ENCODE measurements around the gene LDOC1. TPM values are rescaled to one million over a fixed set of nuclear protein-coding genes. Genes with fewer than 3 reads are reported as not detected.
A peak's percentile ranks its signal among the peaks of the same experiment; 100 is the strongest.
"Not testable (repeated sequence)": the region's sequence is repeated elsewhere in the genome, so short reads cannot be mapped to it uniquely, and the experiment has no call there.

LDOC1 gene
- polyA plus RNA-seq (2014; cell fraction: cytosol; rRNA removed): 2.4 and 4.1 TPM in 2 replicates
- 1.4 and 2.2 TPM in 2 replicates for polyA plus RNA-seq (2014; cell fraction: nucleus; rRNA removed)

DNA sequence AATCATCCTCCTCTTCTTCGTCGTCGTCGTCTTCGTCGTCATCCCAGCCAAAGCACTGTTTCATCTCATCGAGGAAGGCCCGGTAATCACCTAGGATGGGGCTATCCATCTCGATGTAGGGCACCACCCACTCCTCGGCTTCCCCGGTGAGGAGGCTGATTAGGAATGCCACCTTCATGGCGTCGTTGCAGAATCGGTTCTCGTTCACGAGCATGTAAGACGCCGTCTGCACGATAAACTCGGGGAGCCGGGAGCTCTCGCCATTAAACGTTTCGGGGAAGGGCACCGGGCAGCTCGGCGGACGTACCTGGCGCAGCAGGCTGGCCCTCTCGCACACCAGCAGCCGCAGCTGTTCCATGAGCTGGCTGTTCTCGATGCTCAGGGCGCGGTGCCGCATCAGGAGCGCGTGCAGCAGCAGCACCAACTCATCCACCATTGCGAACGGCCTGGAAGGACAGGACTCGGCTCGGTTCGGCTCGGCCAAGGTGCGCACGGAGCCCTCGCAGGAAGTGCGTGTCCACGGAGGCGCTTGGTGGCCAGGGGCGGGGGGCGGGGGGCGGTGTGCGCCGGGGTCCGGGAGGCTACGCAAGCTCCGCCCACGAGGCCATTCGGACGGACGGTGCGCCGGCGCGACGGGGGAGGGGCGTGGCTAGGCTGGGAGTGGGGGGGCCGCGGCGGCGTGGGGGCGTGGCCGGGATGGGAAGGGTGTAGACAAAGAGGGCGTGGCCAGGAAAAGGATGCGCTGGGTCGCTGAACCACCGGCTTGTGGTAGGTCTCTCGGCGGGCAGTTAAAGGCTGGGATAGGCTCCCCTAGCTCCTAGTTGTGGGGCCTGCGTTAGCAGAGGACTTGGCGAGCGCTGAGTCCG is at the start of gene LDOC1:
Gene LDOC1, minus strand, starts transcription at position 544 of the 866 bp plus-strand sequence. Its CDS starts 108 bp downstream, at position 436.
- peak; percentile 85 for DNase-seq (ENCODE audit: low spot score)

DNA sequence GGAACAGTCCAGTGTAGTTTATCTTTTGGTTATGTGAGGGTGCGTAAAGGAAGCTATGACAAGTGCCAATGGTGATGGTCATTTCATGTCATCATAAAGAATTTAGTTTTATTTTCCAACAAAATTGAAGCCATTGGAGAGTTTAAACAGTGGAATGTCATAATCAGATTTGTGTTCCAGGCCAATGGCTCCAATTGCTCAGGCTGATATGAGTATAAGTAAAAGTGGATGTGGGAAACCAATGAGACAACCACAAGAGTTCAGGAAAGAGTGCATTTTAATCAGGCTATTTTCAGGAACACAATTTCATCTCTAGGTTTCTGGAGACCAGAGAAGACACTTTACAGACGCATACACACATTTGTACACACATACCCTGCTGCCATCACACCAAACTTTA is 44.7 kb upstream of the LDOC1 start:
- DNase-seq (ENCODE audit: low spot score): no peak

DNA sequence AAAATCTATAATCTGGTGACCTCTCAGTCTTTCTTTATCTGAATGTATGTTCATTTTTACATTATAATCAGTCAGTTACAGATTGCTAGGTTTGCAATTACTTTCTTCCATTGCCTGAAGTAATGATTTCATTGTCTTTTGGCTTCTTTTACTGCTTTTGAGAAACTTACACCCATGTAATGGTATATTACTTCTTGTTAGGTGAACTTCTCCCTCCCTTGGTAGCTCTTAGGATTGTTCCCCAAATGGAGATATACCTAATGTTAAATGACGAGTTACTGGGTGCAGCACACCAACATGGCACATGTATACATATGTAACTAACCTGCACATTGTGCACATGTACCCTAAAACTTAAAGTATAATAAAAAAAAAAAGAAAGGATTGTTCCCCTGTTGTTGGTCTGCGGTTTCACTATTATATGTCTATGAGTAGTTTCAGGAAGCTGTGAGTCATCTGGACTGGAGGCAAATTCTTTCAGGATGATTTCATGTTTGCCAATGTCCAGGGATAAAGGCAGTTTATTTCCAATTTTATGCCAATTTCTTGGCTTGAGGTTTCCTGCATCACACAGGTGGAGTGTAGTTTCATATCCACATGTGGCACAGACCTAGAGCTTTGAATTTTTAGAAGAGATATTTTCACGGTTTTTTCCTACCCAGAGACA is 43.5 kb upstream of the LDOC1 start:
- DNase-seq (ENCODE audit: low spot score): no peak

DNA sequence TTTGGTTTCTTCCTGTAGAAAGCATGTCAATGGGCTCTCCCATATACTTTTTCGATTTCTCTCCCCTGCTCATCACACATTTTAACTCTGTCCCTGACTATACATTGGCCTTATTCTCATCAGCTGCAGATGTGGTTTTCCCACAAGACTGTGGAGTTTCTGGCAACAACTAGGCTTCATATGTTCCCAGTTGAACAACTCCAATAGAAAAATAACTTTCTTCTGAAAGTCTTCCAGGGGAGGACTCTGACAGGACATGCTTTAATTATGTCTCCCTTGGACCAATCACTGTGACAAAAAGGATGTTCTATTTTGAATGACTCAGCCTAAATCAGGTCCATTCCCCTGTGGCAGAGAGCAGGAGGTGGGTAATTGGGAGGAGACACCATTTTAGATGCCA is 37.3 kb upstream of the LDOC1 start:
- DNase-seq (ENCODE audit: low spot score): no peak

DNA sequence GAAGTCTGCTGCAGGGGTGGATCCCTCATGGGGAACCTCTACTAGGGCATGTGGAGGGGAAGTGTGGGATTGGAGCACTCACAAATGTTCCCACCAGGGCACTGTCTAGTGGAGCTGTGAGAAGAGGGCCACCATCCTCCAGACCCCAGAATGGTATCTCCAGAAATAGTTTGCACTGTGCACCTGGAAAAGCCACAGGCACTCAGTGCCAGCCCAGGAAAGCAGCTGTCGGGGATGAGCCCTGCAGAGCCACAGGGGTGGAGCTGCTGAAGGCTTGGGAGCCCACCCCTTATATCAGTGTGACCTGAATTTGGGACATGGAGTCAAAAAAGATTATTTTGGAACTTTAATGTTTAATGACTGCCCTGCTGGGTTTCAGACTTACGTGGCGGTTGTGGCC is 25.0 kb upstream of the LDOC1 start:
- DNase-seq (ENCODE audit: low spot score): no peak

DNA sequence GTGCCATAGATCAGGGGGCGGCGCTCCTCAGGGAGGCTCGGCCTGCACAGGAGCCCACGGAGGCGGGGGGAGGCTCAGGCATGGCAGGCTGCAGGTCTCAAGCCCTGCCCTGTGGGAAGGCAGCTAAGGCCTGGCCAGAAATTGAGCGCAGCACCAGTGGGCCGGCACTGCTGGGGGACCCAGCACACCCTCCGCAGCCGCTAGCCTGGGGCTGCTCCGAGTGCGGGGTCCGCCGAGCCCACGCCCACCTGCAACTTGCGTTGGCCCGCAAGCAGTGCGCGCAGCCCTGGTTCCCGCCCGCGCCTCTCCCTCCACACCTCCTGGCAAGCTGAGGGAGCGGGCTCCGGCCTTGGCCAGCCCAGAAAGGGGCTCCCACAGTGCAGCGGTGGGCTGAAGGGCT is 11.6 kb upstream of the LDOC1 start:
- DNase-seq (ENCODE audit: low spot score): not testable (repeated sequence)

DNA sequence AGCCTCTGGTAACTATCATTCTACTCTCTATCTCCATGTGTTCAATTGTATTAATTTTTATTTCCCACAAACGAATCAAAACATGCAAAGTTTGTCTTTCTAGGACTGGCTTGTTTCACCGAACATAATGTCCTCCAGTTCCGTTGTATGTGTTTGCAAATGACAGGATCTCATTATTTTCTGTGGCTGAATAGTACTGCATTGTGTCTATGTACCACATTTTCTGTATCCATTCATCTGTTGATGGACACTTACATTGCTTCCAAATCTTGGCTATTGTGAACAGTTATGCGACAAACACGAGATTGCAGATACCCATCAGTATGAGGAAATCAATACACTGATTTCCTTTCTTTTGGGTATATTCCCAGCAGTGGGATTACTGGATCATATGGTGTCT is 8.4 kb upstream of the LDOC1 start:
- no peak for DNase-seq (ENCODE audit: low spot score)

DNA sequence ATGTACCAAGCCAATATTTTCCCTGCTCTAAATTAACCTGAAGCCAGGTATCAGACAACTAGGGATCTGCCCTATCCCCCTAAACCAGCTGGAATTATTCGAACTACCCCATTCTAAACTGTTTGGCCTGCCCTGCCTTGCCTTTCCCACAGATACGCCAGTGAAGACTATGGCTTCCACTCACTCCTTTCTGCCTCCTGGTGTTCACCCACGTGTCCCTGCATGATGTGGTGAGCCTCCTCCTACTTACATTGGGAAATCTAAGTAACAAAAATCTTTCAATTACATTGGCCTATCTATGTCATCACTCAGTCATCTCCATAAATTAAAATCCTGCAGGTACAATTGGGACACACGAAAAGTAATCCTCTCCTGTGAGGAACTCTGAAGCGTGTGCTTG is 6.1 kb upstream of the LDOC1 start:
- no peak for DNase-seq (ENCODE audit: low spot score)

DNA sequence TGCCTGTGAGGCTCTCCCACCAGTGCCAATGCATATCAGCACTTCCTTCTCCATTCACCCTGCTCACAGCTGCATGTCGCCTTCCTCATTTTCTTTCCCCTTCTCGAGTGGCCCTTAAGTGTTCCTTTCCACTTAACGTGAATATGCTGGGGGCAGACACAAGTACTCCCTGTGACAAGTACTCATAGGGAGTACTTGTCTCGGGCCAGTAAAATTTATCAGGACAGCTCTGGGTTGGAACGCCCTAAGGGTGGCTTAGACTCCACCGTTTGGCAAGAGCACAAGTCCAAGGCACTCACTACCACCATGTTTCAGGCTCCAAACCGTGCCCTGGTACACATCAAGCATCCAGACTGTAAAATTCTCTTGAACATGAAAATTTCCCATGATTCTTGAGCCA is 3.9 kb upstream of the LDOC1 start:
- no peak for DNase-seq (ENCODE audit: low spot score)

DNA sequence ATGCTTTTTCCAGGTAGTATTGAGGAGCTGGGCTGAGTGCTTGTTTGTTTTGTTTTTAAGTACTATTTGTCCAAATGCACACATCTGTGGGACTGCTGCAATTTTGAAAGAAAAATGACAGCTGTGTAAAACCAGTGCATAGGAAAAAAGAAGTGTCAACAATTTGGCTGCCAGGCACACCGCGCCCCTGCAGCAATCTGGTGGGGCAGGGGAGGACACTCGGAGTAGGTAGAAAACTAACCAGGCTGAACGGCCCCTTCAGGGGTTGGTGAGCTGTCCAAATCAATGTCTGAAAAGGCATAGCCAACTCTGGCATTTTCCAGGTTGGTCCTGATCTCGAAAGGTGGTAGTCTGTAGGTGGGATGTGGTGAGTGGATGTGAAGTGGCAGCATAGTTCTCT is 1.1 kb downstream of the LDOC1 start:
- no peak for DNase-seq (ENCODE audit: low spot score)

DNA sequence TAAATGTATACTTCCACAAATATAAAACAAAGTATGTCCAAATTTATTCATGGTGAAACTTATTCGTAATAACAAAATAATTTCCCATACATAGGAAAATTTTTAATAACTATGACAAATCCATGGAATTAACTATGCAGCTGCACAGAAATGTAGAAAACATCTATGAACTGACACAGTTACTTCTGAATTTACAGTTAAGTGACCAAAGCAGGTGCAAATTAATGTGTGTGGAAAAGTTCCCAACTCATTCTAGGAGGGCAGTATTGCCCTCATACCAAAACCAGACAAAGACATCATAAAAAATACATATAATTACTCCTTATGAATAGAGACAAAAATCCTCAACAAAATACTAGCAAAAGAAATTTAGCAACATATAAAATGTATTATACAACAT is 12.5 kb downstream of the LDOC1 start:
- DNase-seq (ENCODE audit: low spot score): no peak

DNA sequence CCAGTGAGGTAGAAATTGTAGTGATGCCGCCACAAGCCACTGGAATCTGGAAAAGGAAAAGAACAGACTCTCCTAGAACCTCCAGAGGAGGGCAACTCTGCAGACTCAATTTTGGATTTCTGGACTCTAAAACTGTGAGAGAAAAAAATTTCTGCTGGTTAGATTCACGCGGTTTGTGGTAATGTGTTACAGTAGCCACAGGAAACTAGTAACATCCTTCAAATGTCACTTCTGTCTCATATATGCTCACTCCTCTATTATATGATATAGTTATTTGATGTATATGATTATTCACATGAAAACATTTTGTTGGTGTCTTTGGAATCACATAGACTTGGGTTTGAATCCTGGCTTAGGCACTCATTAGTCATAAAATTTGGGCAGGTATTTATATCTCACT is 18.8 kb downstream of the LDOC1 start:
- DNase-seq (ENCODE audit: low spot score): no peak

DNA sequence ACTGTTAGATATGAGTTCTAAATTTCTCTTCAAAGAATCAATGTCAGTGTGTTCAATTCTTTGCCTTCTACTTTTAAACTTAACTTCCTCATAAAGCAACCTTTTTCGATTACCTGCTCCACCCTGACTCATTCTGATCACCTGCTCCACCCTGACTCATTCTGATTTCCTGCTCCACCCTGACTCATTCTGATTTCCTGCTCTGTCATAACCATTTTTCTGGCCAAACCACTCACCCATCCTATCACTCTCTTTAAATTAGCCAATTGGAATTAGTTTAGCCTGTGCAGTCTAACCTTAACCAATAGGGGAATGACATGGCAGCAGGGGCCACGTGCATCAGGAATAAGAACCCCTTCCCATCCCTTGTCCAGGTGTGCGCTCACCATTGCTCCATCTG is 21.7 kb downstream of the LDOC1 start:
- DNase-seq (ENCODE audit: low spot score): not testable (repeated sequence)

DNA sequence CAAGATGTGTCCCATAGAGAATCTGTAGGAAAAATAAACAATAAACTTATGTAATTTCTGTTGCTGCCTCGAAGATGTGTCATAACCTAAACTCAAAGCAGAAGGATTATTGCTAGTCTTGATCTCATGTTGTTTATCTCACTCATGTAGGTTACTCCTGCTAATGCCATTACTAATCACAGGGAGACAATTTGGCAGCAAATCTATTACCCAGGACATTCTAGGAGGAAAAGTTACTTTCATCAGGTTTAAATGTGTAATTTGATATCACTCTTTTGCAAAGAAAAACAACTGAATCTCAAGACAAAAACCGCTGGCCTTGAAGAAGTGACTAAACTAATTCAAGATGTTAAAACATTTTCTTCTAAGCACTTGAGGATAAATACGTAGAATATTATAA is 34.0 kb downstream of the LDOC1 start:
- no peak for DNase-seq (ENCODE audit: low spot score)

DNA sequence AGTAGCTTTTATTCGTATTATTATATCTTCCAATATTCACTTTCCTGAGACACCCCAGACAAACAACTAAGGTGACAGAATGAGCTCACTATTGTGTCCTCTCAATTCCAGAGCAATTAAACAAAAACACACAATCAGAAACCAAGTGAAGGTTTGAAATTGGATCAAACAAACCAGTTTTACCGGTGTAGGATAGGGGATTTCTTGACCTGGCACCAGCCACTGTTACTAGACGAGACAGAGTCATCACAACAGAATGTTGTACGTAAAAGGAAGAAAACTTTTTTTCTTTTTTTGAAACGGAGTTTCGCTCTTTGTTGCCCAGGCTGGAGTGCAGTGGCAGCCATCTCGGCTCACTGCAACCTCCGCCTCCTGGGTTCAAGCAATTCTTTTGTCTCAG is 43.7 kb downstream of the LDOC1 start:
- no peak for DNase-seq (ENCODE audit: low spot score)

DNA sequence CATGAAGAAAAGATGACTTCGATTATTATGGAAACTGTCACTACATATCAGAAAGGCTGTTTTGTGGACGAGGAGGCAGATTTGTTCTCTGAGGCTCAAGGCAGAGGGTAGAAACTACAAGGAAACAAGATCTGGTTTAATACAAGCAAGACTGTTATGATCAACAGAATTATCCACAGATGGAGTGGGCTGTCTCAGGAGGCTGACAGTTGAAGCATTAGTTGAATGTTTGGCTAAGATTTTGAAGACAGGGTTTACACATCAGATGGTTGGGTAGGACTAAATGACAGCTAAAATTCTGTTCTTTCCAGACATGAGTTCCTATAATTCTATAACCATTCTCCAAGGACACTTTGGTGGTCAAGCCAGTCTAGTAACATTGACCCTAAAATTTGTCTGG is 49.8 kb downstream of the LDOC1 start:
- DNase-seq (ENCODE audit: low spot score): no peak

All from SK-N-DZ (cell line).